ENCODE measurements around the gene CNPY3.

The CNPY3 gene

DNA sequence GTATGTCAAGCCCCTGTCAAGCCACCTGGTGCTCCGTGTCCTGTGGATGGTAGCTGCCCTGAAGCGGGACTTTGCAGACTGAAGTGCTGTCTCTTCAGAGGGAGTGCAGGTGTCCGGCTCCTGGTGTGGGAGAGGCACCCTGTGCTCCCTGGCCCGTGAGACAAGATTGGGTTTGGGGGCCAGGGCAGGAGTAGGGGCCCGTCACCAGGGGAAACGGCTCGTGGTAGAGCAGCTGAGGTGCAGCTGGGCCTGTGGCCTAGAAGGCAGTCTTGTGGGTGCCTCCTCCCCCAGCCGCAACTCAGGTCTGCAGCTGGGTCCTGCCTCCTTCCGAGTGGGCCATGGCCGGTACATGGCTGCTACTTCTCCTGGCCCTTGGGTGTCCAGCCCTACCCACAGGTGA lies 13.5 kb upstream of the CNPY3 start, which contains the start of gene PTCRA:
Gene PTCRA, plus strand, starts transcription at position 322 of the 400 bp plus-strand sequence. Its CDS starts 17 bp downstream, at position 339.
- Histone ChIP-seq H4K20me1 (ENCODE audit: insufficient read depth, low read length) (no peaks in the 10 kb centered on the region), H2AFZ (ENCODE audit: low read depth, low read length) (no peak within 1 kb of the TSS), H3K27me3 (ENCODE audit: insufficient read depth, low read length, poor library complexity) (no peaks in the 10 kb centered on the region), H3K4me2 (ENCODE audit: insufficient read depth, low read length) (no peak within 1 kb of the TSS), H3K27ac (ENCODE audit: low read length) (no peak within 1 kb of the TSS), H3K9ac (ENCODE audit: low read depth, low read length) (peak within 1 kb of the TSS; percentile 11; the same call in 1 of the 2 replicates), H3K36me3 (ENCODE audit: insufficient read depth, low read length) (no peaks in the 10 kb centered on the region), H3K9me3 (ENCODE audit: insufficient read depth, low read length, severe bottlenecking) (no peaks in the 10 kb centered on the region), H3K4me3 (ENCODE audit: low read depth in 1 of 2, low read length in 2 of 2) (no peak within 1 kb of the TSS), H3K79me2 (ENCODE audit: insufficient read depth, low read length) (no peaks in the 10 kb centered on the region), H3K4me1 (ENCODE audit: insufficient read depth, low read length) (0 out of 2 replicates have a peak, but pooled peaks cover 5% of the 10 kb centered on the region)
- DNase-seq (peak; percentile 47), ATAC-seq (ENCODE audit: insufficient read depth, low read depth) (peak; percentile 78)
- TF ChIP-seq EZH2 (IDR thresholded peaks at IDR 0.05; ENCODE audit: borderline replicate concordance, low read depth, low read length, severe bottlenecking) = no peak
- TF ChIP-seq, protein P1, sequence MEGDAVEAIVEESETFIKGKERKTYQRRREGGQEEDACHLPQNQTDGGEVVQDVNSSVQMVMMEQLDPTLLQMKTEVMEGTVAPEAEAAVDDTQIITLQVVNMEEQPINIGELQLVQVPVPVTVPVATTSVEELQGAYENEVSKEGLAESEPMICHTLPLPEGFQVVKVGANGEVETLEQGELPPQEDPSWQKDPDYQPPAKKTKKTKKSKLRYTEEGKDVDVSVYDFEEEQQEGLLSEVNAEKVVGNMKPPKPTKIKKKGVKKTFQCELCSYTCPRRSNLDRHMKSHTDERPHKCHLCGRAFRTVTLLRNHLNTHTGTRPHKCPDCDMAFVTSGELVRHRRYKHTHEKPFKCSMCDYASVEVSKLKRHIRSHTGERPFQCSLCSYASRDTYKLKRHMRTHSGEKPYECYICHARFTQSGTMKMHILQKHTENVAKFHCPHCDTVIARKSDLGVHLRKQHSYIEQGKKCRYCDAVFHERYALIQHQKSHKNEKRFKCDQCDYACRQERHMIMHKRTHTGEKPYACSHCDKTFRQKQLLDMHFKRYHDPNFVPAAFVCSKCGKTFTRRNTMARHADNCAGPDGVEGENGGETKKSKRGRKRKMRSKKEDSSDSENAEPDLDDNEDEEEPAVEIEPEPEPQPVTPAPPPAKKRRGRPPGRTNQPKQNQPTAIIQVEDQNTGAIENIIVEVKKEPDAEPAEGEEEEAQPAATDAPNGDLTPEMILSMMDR (IDR thresholded peaks at IDR 0.05; ENCODE audit: borderline replicate concordance, extremely low read depth, low read length, poor library complexity, severe bottlenecking) = no peak

GRCh38 chr6:42916288-42916687 lies 13.0 kb upstream of the CNPY3 start:
- 0 out of 2 replicates have a peak, but pooled peaks cover 5% of the 10 kb centered on the region for H3K4me1 ChIP-seq (ENCODE audit: insufficient read depth, low read length)
- H3K9me3 ChIP-seq (ENCODE audit: insufficient read depth, low read length, severe bottlenecking) = no peaks in the 10 kb centered on the region
- no peak for TF ChIP-seq EZH2 (IDR thresholded peaks at IDR 0.05; ENCODE audit: borderline replicate concordance, low read depth, low read length, severe bottlenecking)
- TF ChIP-seq, protein P1 (IDR thresholded peaks at IDR 0.05; ENCODE audit: borderline replicate concordance, extremely low read depth, low read length, poor library complexity, severe bottlenecking) = no peak
- peak overlapping the region; percentile 11; the same call in 1 of the 2 replicates for H3K9ac ChIP-seq (ENCODE audit: low read depth, low read length)
- no peak overlapping the region for H3K27ac ChIP-seq (ENCODE audit: low read length)
- DNase-seq = no peak
- H3K4me2 ChIP-seq (ENCODE audit: insufficient read depth, low read length) = no peak overlapping the region
- H3K27me3 ChIP-seq (ENCODE audit: insufficient read depth, low read length, poor library complexity) = no peaks in the 10 kb centered on the region
- no peak overlapping the region for H3K4me3 ChIP-seq (ENCODE audit: low read depth in 1 of 2, low read length in 2 of 2)
- no peaks in the 10 kb centered on the region for H3K36me3 ChIP-seq (ENCODE audit: insufficient read depth, low read length)
- ATAC-seq (ENCODE audit: insufficient read depth, low read depth) = peak; percentile 6; the same call in 1 of the 3 replicates
- no peaks in the 10 kb centered on the region for H4K20me1 ChIP-seq (ENCODE audit: insufficient read depth, low read length)
- no peaks in the 10 kb centered on the region for H3K79me2 ChIP-seq (ENCODE audit: insufficient read depth, low read length)
- H2AFZ ChIP-seq (ENCODE audit: low read depth, low read length) = no peak overlapping the region

DNA sequence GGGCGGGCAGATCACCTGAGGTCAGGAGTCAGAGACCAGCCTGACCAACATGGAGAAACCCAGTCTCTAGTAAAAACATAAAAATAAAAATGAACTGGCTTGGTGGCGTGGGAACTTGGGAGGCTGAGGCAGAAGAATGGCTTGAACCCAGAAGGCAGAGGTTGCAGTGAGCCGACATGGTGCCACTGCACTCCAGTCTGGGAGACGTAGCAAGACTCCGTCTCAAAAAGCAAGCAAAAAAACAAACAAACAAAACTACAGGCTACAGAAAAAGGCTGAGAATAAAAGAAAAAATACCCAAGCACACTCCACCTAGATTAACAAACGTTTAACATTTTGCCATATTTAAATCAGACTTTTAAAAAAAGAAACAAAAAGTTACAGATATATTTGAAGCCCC lies 7.5 kb upstream of the CNPY3 start:
- H3K36me3 ChIP-seq (ENCODE audit: insufficient read depth, low read length) = no peaks in the 10 kb centered on the region
- no peak for ATAC-seq (ENCODE audit: insufficient read depth, low read depth)

More for the DNA sequence above, 7.5 kb upstream of the CNPY3 start:
- H3K27ac ChIP-seq (ENCODE audit: low read length) = no peak overlapping the region
- H3K4me3 ChIP-seq (ENCODE audit: low read depth in 1 of 2, low read length in 2 of 2) = no peak overlapping the region
- H3K79me2 ChIP-seq (ENCODE audit: insufficient read depth, low read length) = no peaks in the 10 kb centered on the region
- no peak overlapping the region for H3K9ac ChIP-seq (ENCODE audit: low read depth, low read length)
- H3K4me1 ChIP-seq (ENCODE audit: insufficient read depth, low read length) = no peaks in the 10 kb centered on the region
- no peaks in the 10 kb centered on the region for H3K9me3 ChIP-seq (ENCODE audit: insufficient read depth, low read length, severe bottlenecking)
- no peak overlapping the region for H3K4me2 ChIP-seq (ENCODE audit: insufficient read depth, low read length)
- no peak for DNase-seq
- H4K20me1 ChIP-seq (ENCODE audit: insufficient read depth, low read length) = no peaks in the 10 kb centered on the region
- no peak overlapping the region for H2AFZ ChIP-seq (ENCODE audit: low read depth, low read length)
- no peak for TF ChIP-seq EZH2 (IDR thresholded peaks at IDR 0.05; ENCODE audit: borderline replicate concordance, low read depth, low read length, severe bottlenecking)
- TF ChIP-seq, protein P1 (IDR thresholded peaks at IDR 0.05; ENCODE audit: borderline replicate concordance, extremely low read depth, low read length, poor library complexity, severe bottlenecking) = no peak
- H3K27me3 ChIP-seq (ENCODE audit: insufficient read depth, low read length, poor library complexity) = no peaks in the 10 kb centered on the region
